ENCODE results near the gene VAT1.
"Not testable (repeated sequence)": the region's sequence is repeated elsewhere in the genome, so short reads cannot be mapped to it uniquely, and the experiment has no call there.

Gene VAT1

GRCh38 chr17:42973323-42973722 lies 48.9 kb downstream of the VAT1 start:
- not testable (repeated sequence) for H3K14ac ChIP-seq (ENCODE audit: low read length in 2 of 2); H2BK5ac ChIP-seq (ENCODE audit: low read depth, low read length, poor library complexity, severe bottlenecking); H4K8ac ChIP-seq (ENCODE audit: low read length); DNase-seq; H2BK120ac ChIP-seq (ENCODE audit: low read depth, low read length); H4K91ac ChIP-seq (ENCODE audit: low read length); H3K18ac ChIP-seq (ENCODE audit: low read depth in 1 of 2, low read length in 2 of 2); H3K4me2 ChIP-seq (ENCODE audit: low read length, poor library complexity, severe bottlenecking); H3K36me3 ChIP-seq (ENCODE audit: control insufficient read depth in 1 of 2, insufficient read depth in 2 of 2, low read depth in 1 of 2, low read length in 2 of 2); H3K4ac ChIP-seq (ENCODE audit: low read depth in 1 of 2, low read length in 2 of 2); H2BK12ac ChIP-seq (ENCODE audit: low read length in 2 of 2); H3K27ac ChIP-seq (ENCODE audit: low read length, poor library complexity, severe bottlenecking); H3K4me1 ChIP-seq (ENCODE audit: control insufficient read depth, insufficient read depth, low read depth, low read length); H3K9me3 ChIP-seq (ENCODE audit: control insufficient read depth, low read length); H2BK15ac ChIP-seq (ENCODE audit: low read depth, poor library complexity, severe bottlenecking); H3K9ac ChIP-seq (ENCODE audit: low read length); H3K4me3 ChIP-seq (ENCODE audit: insufficient read depth in 1 of 2, low read depth in 1 of 2, low read length in 2 of 2); H3K23ac ChIP-seq (ENCODE audit: low read length in 2 of 2); H3K27me3 ChIP-seq (ENCODE audit: control insufficient read depth in 1 of 2, insufficient read depth in 1 of 2, low read length in 2 of 2); H2AFZ ChIP-seq (ENCODE audit: low read depth, low read length); H2AK5ac ChIP-seq (ENCODE audit: low read length, severe bottlenecking); H3K79me1 ChIP-seq (replicated peaks; ENCODE audit: low read length, poor library complexity, severe bottlenecking)
- WGBS = no CpG with 5 or more reads among the region's 18 CpGs

- Histone ChIP-seq H3K9ac (ENCODE audit: low read length) (no peak overlapping the region), H3K36me3 (ENCODE audit: control insufficient read depth in 1 of 2, insufficient read depth in 2 of 2, low read depth in 1 of 2, low read length in 2 of 2) (no peaks in the 10 kb centered on the region), H3K4me2 (ENCODE audit: low read length, poor library complexity, severe bottlenecking) (no peak overlapping the region), H3K14ac (ENCODE audit: low read length in 2 of 2) (no peak overlapping the region), H2AK5ac (ENCODE audit: low read length, severe bottlenecking) (no peak overlapping the region), H4K8ac (ENCODE audit: low read length) (no peak overlapping the region), H3K79me1 (replicated peaks; ENCODE audit: low read length, poor library complexity, severe bottlenecking) (no peaks in the 10 kb centered on the region), H2BK120ac (ENCODE audit: low read depth, low read length) (no peak overlapping the region), H3K27ac (ENCODE audit: low read length, poor library complexity, severe bottlenecking) (no peak overlapping the region), H2BK12ac (ENCODE audit: low read length in 2 of 2) (no peak overlapping the region), H3K9me3 (ENCODE audit: control insufficient read depth, low read length) (no peaks in the 10 kb centered on the region), H3K23ac (ENCODE audit: low read length in 2 of 2) (no peak overlapping the region), H4K91ac (ENCODE audit: low read length) (no peak overlapping the region), H3K27me3 (ENCODE audit: control insufficient read depth in 1 of 2, insufficient read depth in 1 of 2, low read length in 2 of 2) (no peaks in the 10 kb centered on the region), H3K4ac (ENCODE audit: low read depth in 1 of 2, low read length in 2 of 2) (no peak overlapping the region), H2BK5ac (ENCODE audit: low read depth, low read length, poor library complexity, severe bottlenecking) (no peak overlapping the region), H2AFZ (ENCODE audit: low read depth, low read length) (no peak overlapping the region), H3K4me1 (ENCODE audit: control insufficient read depth, insufficient read depth, low read depth, low read length) (peaks cover 4% of the 10 kb centered on the region), H3K18ac (ENCODE audit: low read depth in 1 of 2, low read length in 2 of 2) (no peak overlapping the region), H2BK15ac (ENCODE audit: low read depth, poor library complexity, severe bottlenecking) (no peak overlapping the region), H3K4me3 (ENCODE audit: insufficient read depth in 1 of 2, low read depth in 1 of 2, low read length in 2 of 2) (no peak overlapping the region)
- DNase-seq = no peak
- 93% methylated on average over 4 of the region's 5 CpGs for WGBS
Observed at GRCh38 chr17:42971589-42971988, 50.6 kb downstream of the VAT1 start.

- 86% methylated on average over 3 of the region's 5 CpGs for WGBS
- H3K9me3 ChIP-seq (ENCODE audit: control insufficient read depth, low read length) = no peaks in the 10 kb centered on the region
- no peak overlapping the region for H2BK15ac ChIP-seq (ENCODE audit: low read depth, poor library complexity, severe bottlenecking)
- H3K4me2 ChIP-seq (ENCODE audit: low read length, poor library complexity, severe bottlenecking) = no peak overlapping the region
- peaks cover 6% of the 10 kb centered on the region for H3K4me1 ChIP-seq (ENCODE audit: control insufficient read depth, insufficient read depth, low read depth, low read length)
- no peak overlapping the region for H3K27ac ChIP-seq (ENCODE audit: low read length, poor library complexity, severe bottlenecking)
- H2BK120ac ChIP-seq (ENCODE audit: low read depth, low read length) = no peak overlapping the region
- no peak overlapping the region for H2AK5ac ChIP-seq (ENCODE audit: low read length, severe bottlenecking)
- no peak overlapping the region for H3K9ac ChIP-seq (ENCODE audit: low read length)
- H2BK12ac ChIP-seq (ENCODE audit: low read length in 2 of 2) = no peak overlapping the region
- H3K14ac ChIP-seq (ENCODE audit: low read length in 2 of 2) = no peak overlapping the region
- DNase-seq = peak; percentile 53
- H2BK5ac ChIP-seq (ENCODE audit: low read depth, low read length, poor library complexity, severe bottlenecking) = no peak overlapping the region
- no peak overlapping the region for H3K23ac ChIP-seq (ENCODE audit: low read length in 2 of 2)
- H3K36me3 ChIP-seq (ENCODE audit: control insufficient read depth in 1 of 2, insufficient read depth in 2 of 2, low read depth in 1 of 2, low read length in 2 of 2) = no peaks in the 10 kb centered on the region
- H4K91ac ChIP-seq (ENCODE audit: low read length) = no peak overlapping the region
- H3K27me3 ChIP-seq (ENCODE audit: control insufficient read depth in 1 of 2, insufficient read depth in 1 of 2, low read length in 2 of 2) = no peaks in the 10 kb centered on the region
- no peaks in the 10 kb centered on the region for H3K79me1 ChIP-seq (replicated peaks; ENCODE audit: low read length, poor library complexity, severe bottlenecking)
- H3K4ac ChIP-seq (ENCODE audit: low read depth in 1 of 2, low read length in 2 of 2) = no peak overlapping the region
- H4K8ac ChIP-seq (ENCODE audit: low read length) = no peak overlapping the region
- H2AFZ ChIP-seq (ENCODE audit: low read depth, low read length) = no peak overlapping the region
- H3K18ac ChIP-seq (ENCODE audit: low read depth in 1 of 2, low read length in 2 of 2) = no peak overlapping the region
- no peak overlapping the region for H3K4me3 ChIP-seq (ENCODE audit: insufficient read depth in 1 of 2, low read depth in 1 of 2, low read length in 2 of 2)
Observed at GRCh38 chr17:42969001-42969581, 53.1 kb downstream of the VAT1 start.

GRCh38 chr17:42967925-42968324 lies 54.3 kb downstream of the VAT1 start:
- H3K18ac ChIP-seq (ENCODE audit: low read depth in 1 of 2, low read length in 2 of 2) = no peak overlapping the region
- no peak overlapping the region for H2AFZ ChIP-seq (ENCODE audit: low read depth, low read length)
- no peak overlapping the region for H2BK5ac ChIP-seq (ENCODE audit: low read depth, low read length, poor library complexity, severe bottlenecking)
- WGBS = 90% methylated on average over 1 of the region's 1 CpG
- no peak overlapping the region for H3K4me3 ChIP-seq (ENCODE audit: insufficient read depth in 1 of 2, low read depth in 1 of 2, low read length in 2 of 2)
- no peak overlapping the region for H4K8ac ChIP-seq (ENCODE audit: low read length)
- H3K27me3 ChIP-seq (ENCODE audit: control insufficient read depth in 1 of 2, insufficient read depth in 1 of 2, low read length in 2 of 2) = no peaks in the 10 kb centered on the region
- H2BK120ac ChIP-seq (ENCODE audit: low read depth, low read length) = no peak overlapping the region
- peaks cover 3% of the 10 kb centered on the region for H3K79me1 ChIP-seq (replicated peaks; ENCODE audit: low read length, poor library complexity, severe bottlenecking)
- no peak overlapping the region for H3K14ac ChIP-seq (ENCODE audit: low read length in 2 of 2)
- DNase-seq = no peak
- no peak overlapping the region for H2AK5ac ChIP-seq (ENCODE audit: low read length, severe bottlenecking)
- no peaks in the 10 kb centered on the region for H3K9me3 ChIP-seq (ENCODE audit: control insufficient read depth, low read length)
- H2BK15ac ChIP-seq (ENCODE audit: low read depth, poor library complexity, severe bottlenecking) = no peak overlapping the region
- no peak overlapping the region for H3K9ac ChIP-seq (ENCODE audit: low read length)
- no peak overlapping the region for H2BK12ac ChIP-seq (ENCODE audit: low read length in 2 of 2)
- peaks cover 6% of the 10 kb centered on the region for H3K4me1 ChIP-seq (ENCODE audit: control insufficient read depth, insufficient read depth, low read depth, low read length)
- H3K4me2 ChIP-seq (ENCODE audit: low read length, poor library complexity, severe bottlenecking) = no peak overlapping the region
- no peak overlapping the region for H4K91ac ChIP-seq (ENCODE audit: low read length)
- H3K23ac ChIP-seq (ENCODE audit: low read length in 2 of 2) = no peak overlapping the region
- H3K4ac ChIP-seq (ENCODE audit: low read depth in 1 of 2, low read length in 2 of 2) = no peak overlapping the region
- H3K27ac ChIP-seq (ENCODE audit: low read length, poor library complexity, severe bottlenecking) = no peak overlapping the region
- no peaks in the 10 kb centered on the region for H3K36me3 ChIP-seq (ENCODE audit: control insufficient read depth in 1 of 2, insufficient read depth in 2 of 2, low read depth in 1 of 2, low read length in 2 of 2)
